ENCODE data around the gene SLC6A12.

Gene SLC6A12

GRCh38 chr12:214003-214741 is at the start of gene SLC6A12:
TSS of gene SLC6A12 (minus strand) at chr12:214157. CDS start at chr12:209986, 4,171 bp downstream.
- Histone ChIP-seq H3K4me1 (ENCODE audit: insufficient read depth, low read length) (no peaks in the 10 kb centered on the region), H3K27ac (ENCODE audit: low read depth, low read length) (no peak within 1 kb of the TSS), H3K9me3 (ENCODE audit: low read length) (no peaks in the 10 kb centered on the region), H3K9ac (ENCODE audit: low read length) (no peak within 1 kb of the TSS), H3K4me3 (ENCODE audit: low read depth in 1 of 2, low read length in 2 of 2) (no peak within 1 kb of the TSS), H3K36me3 (ENCODE audit: insufficient read depth, low read length) (no peaks in the 10 kb centered on the region), H3K27me3 (ENCODE audit: control insufficient read depth in 1 of 2, insufficient read depth in 2 of 2, low read length in 2 of 2) (peaks cover 0 to 34% of the 10 kb centered on the region in 2 donors)

- H3K36me3 ChIP-seq (ENCODE audit: insufficient read depth, low read length), result no peaks in the 10 kb centered on the region
Observed at GRCh38 chr12:263574-263973, 49.6 kb upstream of the SLC6A12 start.

GRCh38 chr12:262817-263216 is 48.9 kb upstream of the SLC6A12 start, which contains the start of gene SLC6A13:
TSS of gene SLC6A13 (minus strand) at chr12:262836. CDS start at chr12:260052, 2,784 bp downstream.
- no peaks in the 10 kb centered on the region for H3K36me3 ChIP-seq (ENCODE audit: insufficient read depth, low read length)
- no peaks in the 10 kb centered on the region for H3K4me1 ChIP-seq (ENCODE audit: insufficient read depth, low read length)
- no peak within 1 kb of the TSS for H3K4me3 ChIP-seq (ENCODE audit: low read depth in 1 of 2, low read length in 2 of 2)
- no peak within 1 kb of the TSS for H3K27ac ChIP-seq (ENCODE audit: low read depth, low read length)
- peaks cover 12 to 16% of the 10 kb centered on the region in 2 donors for H3K27me3 ChIP-seq (ENCODE audit: control insufficient read depth in 1 of 2, insufficient read depth in 2 of 2, low read length in 2 of 2)
- H3K9me3 ChIP-seq (ENCODE audit: low read length), result no peaks in the 10 kb centered on the region
- no peak within 1 kb of the TSS for H3K9ac ChIP-seq (ENCODE audit: low read length)

More at GRCh38 chr12:263574-263973, 49.6 kb upstream of the SLC6A12 start:
- Histone ChIP-seq H3K4me1 (ENCODE audit: insufficient read depth, low read length) (no peaks in the 10 kb centered on the region), H3K4me3 (ENCODE audit: low read depth in 1 of 2, low read length in 2 of 2) (no peak overlapping the region), H3K9ac (ENCODE audit: low read length) (no peak overlapping the region), H3K9me3 (ENCODE audit: low read length) (no peaks in the 10 kb centered on the region), H3K27me3 (ENCODE audit: control insufficient read depth in 1 of 2, insufficient read depth in 2 of 2, low read length in 2 of 2) (peaks cover 12 to 16% of the 10 kb centered on the region in 2 donors), H3K27ac (ENCODE audit: low read depth, low read length) (no peak overlapping the region)

- Histone ChIP-seq H3K4me1 (ENCODE audit: insufficient read depth, low read length) (no peaks in the 10 kb centered on the region), H3K4me3 (ENCODE audit: low read depth in 1 of 2, low read length in 2 of 2) (no peak overlapping the region), H3K27ac (ENCODE audit: low read depth, low read length) (no peak overlapping the region), H3K9me3 (ENCODE audit: low read length) (no peaks in the 10 kb centered on the region), H3K36me3 (ENCODE audit: insufficient read depth, low read length) (no peaks in the 10 kb centered on the region), H3K9ac (ENCODE audit: low read length) (no peak overlapping the region), H3K27me3 (ENCODE audit: control insufficient read depth in 1 of 2, insufficient read depth in 2 of 2, low read length in 2 of 2) (peaks cover 12 to 16% of the 10 kb centered on the region in 2 donors)
Observed at GRCh38 chr12:262113-262512, 48.2 kb upstream of the SLC6A12 start.

GRCh38 chr12:257521-258321 is 43.8 kb upstream of the SLC6A12 start:
- no peak overlapping the region for H3K9ac ChIP-seq (ENCODE audit: low read length)
- H3K4me1 ChIP-seq (ENCODE audit: insufficient read depth, low read length), result no peaks in the 10 kb centered on the region
- H3K27me3 ChIP-seq (ENCODE audit: control insufficient read depth in 1 of 2, insufficient read depth in 2 of 2, low read length in 2 of 2), result peaks cover 7% of the 10 kb centered on the region in 2 donors
- no peak overlapping the region for H3K27ac ChIP-seq (ENCODE audit: low read depth, low read length)
- H3K4me3 ChIP-seq (ENCODE audit: low read depth in 1 of 2, low read length in 2 of 2), result no peak overlapping the region
- H3K36me3 ChIP-seq (ENCODE audit: insufficient read depth, low read length), result no peaks in the 10 kb centered on the region
- H3K9me3 ChIP-seq (ENCODE audit: low read length), result no peaks in the 10 kb centered on the region

- Histone ChIP-seq H3K27ac (ENCODE audit: low read depth, low read length) (no peak overlapping the region), H3K9me3 (ENCODE audit: low read length) (no peaks in the 10 kb centered on the region), H3K36me3 (ENCODE audit: insufficient read depth, low read length) (no peaks in the 10 kb centered on the region), H3K27me3 (ENCODE audit: control insufficient read depth in 1 of 2, insufficient read depth in 2 of 2, low read length in 2 of 2) (peaks cover 7% of the 10 kb centered on the region in 2 donors), H3K9ac (ENCODE audit: low read length) (no peak overlapping the region), H3K4me1 (ENCODE audit: insufficient read depth, low read length) (no peaks in the 10 kb centered on the region), H3K4me3 (ENCODE audit: low read depth in 1 of 2, low read length in 2 of 2) (no peak overlapping the region)
Observed at GRCh38 chr12:256958-257357, 43.0 kb upstream of the SLC6A12 start.

GRCh38 chr12:256225-256624 is 42.3 kb upstream of the SLC6A12 start:
- Histone ChIP-seq H3K27ac (ENCODE audit: low read depth, low read length) (no peak overlapping the region), H3K4me3 (ENCODE audit: low read depth in 1 of 2, low read length in 2 of 2) (no peak overlapping the region), H3K9ac (ENCODE audit: low read length) (no peak overlapping the region), H3K27me3 (ENCODE audit: control insufficient read depth in 1 of 2, insufficient read depth in 2 of 2, low read length in 2 of 2) (peaks cover 4 to 7% of the 10 kb centered on the region in 2 donors), H3K9me3 (ENCODE audit: low read length) (no peaks in the 10 kb centered on the region), H3K4me1 (ENCODE audit: insufficient read depth, low read length) (no peaks in the 10 kb centered on the region), H3K36me3 (ENCODE audit: insufficient read depth, low read length) (no peaks in the 10 kb centered on the region)

- Histone ChIP-seq H3K4me1 (ENCODE audit: insufficient read depth, low read length) (no peaks in the 10 kb centered on the region), H3K9ac (ENCODE audit: low read length) (no peak overlapping the region), H3K4me3 (ENCODE audit: low read depth in 1 of 2, low read length in 2 of 2) (no peak overlapping the region), H3K36me3 (ENCODE audit: insufficient read depth, low read length) (no peaks in the 10 kb centered on the region), H3K27ac (ENCODE audit: low read depth, low read length) (no peak overlapping the region), H3K27me3 (ENCODE audit: control insufficient read depth in 1 of 2, insufficient read depth in 2 of 2, low read length in 2 of 2) (peaks cover 0 to 4% of the 10 kb centered on the region in 2 donors), H3K9me3 (ENCODE audit: low read length) (no peaks in the 10 kb centered on the region)
Observed at GRCh38 chr12:254912-255311, 41.0 kb upstream of the SLC6A12 start.

GRCh38 chr12:254039-254438 is 40.1 kb upstream of the SLC6A12 start:
- H3K36me3 ChIP-seq (ENCODE audit: insufficient read depth, low read length), result no peaks in the 10 kb centered on the region
- no peaks in the 10 kb centered on the region for H3K9me3 ChIP-seq (ENCODE audit: low read length)
- no peaks in the 10 kb centered on the region for H3K27me3 ChIP-seq (ENCODE audit: control insufficient read depth in 1 of 2, insufficient read depth in 2 of 2, low read length in 2 of 2)
- H3K4me1 ChIP-seq (ENCODE audit: insufficient read depth, low read length), result no peaks in the 10 kb centered on the region
- H3K9ac ChIP-seq (ENCODE audit: low read length), result no peak overlapping the region
- H3K27ac ChIP-seq (ENCODE audit: low read depth, low read length), result no peak overlapping the region
- H3K4me3 ChIP-seq (ENCODE audit: low read depth in 1 of 2, low read length in 2 of 2), result no peak overlapping the region

- no peaks in the 10 kb centered on the region for H3K9me3 ChIP-seq (ENCODE audit: low read length)
- no peaks in the 10 kb centered on the region for H3K36me3 ChIP-seq (ENCODE audit: insufficient read depth, low read length)
- H3K9ac ChIP-seq (ENCODE audit: low read length), result no peak overlapping the region
- no peaks in the 10 kb centered on the region for H3K27me3 ChIP-seq (ENCODE audit: control insufficient read depth in 1 of 2, insufficient read depth in 2 of 2, low read length in 2 of 2)
- no peaks in the 10 kb centered on the region for H3K4me1 ChIP-seq (ENCODE audit: insufficient read depth, low read length)
- no peak overlapping the region for H3K27ac ChIP-seq (ENCODE audit: low read depth, low read length)
- no peak overlapping the region for H3K4me3 ChIP-seq (ENCODE audit: low read depth in 1 of 2, low read length in 2 of 2)
Observed at GRCh38 chr12:253116-253831, 39.3 kb upstream of the SLC6A12 start.

GRCh38 chr12:252636-253035 is 38.7 kb upstream of the SLC6A12 start:
- Histone ChIP-seq H3K27ac (ENCODE audit: low read depth, low read length) (no peak overlapping the region), H3K9me3 (ENCODE audit: low read length) (no peaks in the 10 kb centered on the region), H3K4me3 (ENCODE audit: low read depth in 1 of 2, low read length in 2 of 2) (no peak overlapping the region), H3K4me1 (ENCODE audit: insufficient read depth, low read length) (no peaks in the 10 kb centered on the region), H3K27me3 (ENCODE audit: control insufficient read depth in 1 of 2, insufficient read depth in 2 of 2, low read length in 2 of 2) (no peaks in the 10 kb centered on the region), H3K36me3 (ENCODE audit: insufficient read depth, low read length) (no peaks in the 10 kb centered on the region), H3K9ac (ENCODE audit: low read length) (no peak overlapping the region)

Measured in muscle layer of colon (tissue), 2 donors.